ENCODE results near the gene NUDT3. TPM values are rescaled to one million over a fixed set of nuclear protein-coding genes. Genes with fewer than 3 reads are reported as not detected.

Gene NUDT3
- total RNA-seq, 2 donors from 2014 or later: 11.9 to 16.2 TPM

GRCh38 chr6:34346175-34347119 lies 46.0 kb downstream of the NUDT3 start:
- H3K27ac ChIP-seq: no peak overlapping the region
- H3K27me3 ChIP-seq: no peaks in the 10 kb centered on the region
- TF ChIP-seq CTCF (IDR thresholded peaks at IDR 0.05): no peak
- no peak overlapping the region for H3K4me3 ChIP-seq
- no peaks in the 10 kb centered on the region for H3K4me1 ChIP-seq
- no peak overlapping the region for H3K9ac ChIP-seq (ENCODE audit: low read depth in 2 of 2, low read length in 2 of 2)
- H3K9me3 ChIP-seq: no peaks in the 10 kb centered on the region
- H3K36me3 ChIP-seq: no peaks in the 10 kb centered on the region
- intact Hi-C loops (cut with DNase I): no loop called here
- DNase-seq: no peak

- H3K4me1 ChIP-seq: no peaks in the 10 kb centered on the region
- TF ChIP-seq CTCF (IDR thresholded peaks at IDR 0.05): no peak
- H3K4me3 ChIP-seq: no peak overlapping the region
- intact Hi-C loops (cut with DNase I): no loop called here
- H3K27ac ChIP-seq: no peak overlapping the region
- no peak overlapping the region for H3K9ac ChIP-seq (ENCODE audit: low read depth in 2 of 2, low read length in 2 of 2)
- DNase-seq: no peak
- no peaks in the 10 kb centered on the region for H3K27me3 ChIP-seq
- no peaks in the 10 kb centered on the region for H3K36me3 ChIP-seq
- H3K9me3 ChIP-seq: no peaks in the 10 kb centered on the region
Measured at GRCh38 chr6:34343806-34344205, 48.7 kb downstream of the NUDT3 start.

- H3K9me3 ChIP-seq: no peaks in the 10 kb centered on the region
- no peaks in the 10 kb centered on the region for H3K36me3 ChIP-seq
- no peak overlapping the region for H3K27ac ChIP-seq
- no peaks in the 10 kb centered on the region for H3K27me3 ChIP-seq
- no peak overlapping the region for H3K4me3 ChIP-seq
- DNase-seq: no peak
- no peak for TF ChIP-seq CTCF (IDR thresholded peaks at IDR 0.05)
- H3K4me1 ChIP-seq: no peaks in the 10 kb centered on the region
- no peak overlapping the region for H3K9ac ChIP-seq (ENCODE audit: low read depth in 2 of 2, low read length in 2 of 2)
- intact Hi-C loops (cut with DNase I): no loop called here
Measured at GRCh38 chr6:34342247-34342646, 50.2 kb downstream of the NUDT3 start.

GRCh38 chr6:34341481-34341971 lies 50.9 kb downstream of the NUDT3 start:
- Histone ChIP-seq H3K4me3 (no peak overlapping the region), H3K36me3 (no peaks in the 10 kb centered on the region), H3K4me1 (no peaks in the 10 kb centered on the region), H3K9me3 (no peaks in the 10 kb centered on the region), H3K27ac (no peak overlapping the region), H3K9ac (ENCODE audit: low read depth in 2 of 2, low read length in 2 of 2) (no peak overlapping the region), H3K27me3 (no peaks in the 10 kb centered on the region)
- no peak for DNase-seq
- TF ChIP-seq CTCF (IDR thresholded peaks at IDR 0.05): no peak
- intact Hi-C loops (cut with DNase I): no loop called here

- intact Hi-C loops (cut with DNase I): no loop called here
- no peak for DNase-seq
- no peaks in the 10 kb centered on the region for H3K27me3 ChIP-seq
- H3K9ac ChIP-seq (ENCODE audit: low read depth in 2 of 2, low read length in 2 of 2): no peak overlapping the region
- no peaks in the 10 kb centered on the region for H3K4me1 ChIP-seq
- H3K9me3 ChIP-seq: no peaks in the 10 kb centered on the region
- H3K36me3 ChIP-seq: no peaks in the 10 kb centered on the region
- no peak for TF ChIP-seq CTCF (IDR thresholded peaks at IDR 0.05)
- no peak overlapping the region for H3K27ac ChIP-seq
- H3K4me3 ChIP-seq: no peak overlapping the region
Measured at GRCh38 chr6:34340906-34341480, 51.5 kb downstream of the NUDT3 start.

All from colonic mucosa (tissue), 4 donors.